Measurements from ENCODE around the gene MIEN1. TPM values are rescaled to one million over a fixed set of nuclear protein-coding genes. Genes with fewer than 3 reads are reported as not detected.
"Not testable (repeated sequence)": the region's sequence is repeated elsewhere in the genome, so short reads cannot be mapped to it uniquely, and the experiment has no call there.

Gene MIEN1
- total and polyA plus RNA-seq, 4 donors = 20.8 to 136 (median 58.3) TPM

DNA sequence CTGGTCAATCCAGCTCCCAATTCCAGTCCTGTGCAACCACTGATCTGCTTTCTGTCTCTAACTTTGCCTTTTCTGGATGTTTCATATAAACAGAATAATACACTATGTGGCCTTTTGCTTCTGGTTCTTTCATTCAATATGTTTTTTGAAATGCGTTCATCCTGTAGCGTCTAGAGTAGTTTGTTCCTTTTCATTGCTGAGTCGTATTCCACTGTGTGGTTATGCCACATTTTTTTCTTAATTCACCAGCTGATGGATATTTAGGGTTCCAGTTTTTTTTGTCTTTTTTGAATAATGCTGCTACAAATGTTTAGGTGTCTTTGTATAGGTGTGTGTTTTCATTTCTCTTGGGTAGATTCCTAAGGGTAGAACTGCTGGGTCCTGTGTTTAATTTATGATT lies 2.3 kb upstream of the MIEN1 start:
- WGBS, 2 donors = 95 to 97% methylated on average over 3 of the region's 3 CpGs
- peaks cover 0 to 16% (median 8%) of the 10 kb centered on the region in 3 donors for H3K27me3 ChIP-seq (ENCODE audit: control insufficient read depth in 3 of 3, insufficient read depth in 3 of 3, low read length in 2 of 3)
- no peak for TF ChIP-seq CTCF (IDR thresholded peaks at IDR 0.05; ENCODE audit: control extremely low read depth, extremely low read depth)
- DNase-seq = no peak
- no peak overlapping the region for H3K4me3 ChIP-seq
- H3K9ac ChIP-seq (ENCODE audit: insufficient read depth in 1 of 2, low read length in 2 of 2) = no peak overlapping the region
- ATAC-seq (ENCODE audit: insufficient read depth, low FRiP score) = no peak
- peaks cover 0 to 6% (median 1%) of the 10 kb centered on the region in 4 donors for H3K36me3 ChIP-seq (ENCODE audit: control insufficient read depth in 4 of 4, insufficient read depth in 4 of 4, low read length in 4 of 4)
- H3K4me1 ChIP-seq (ENCODE audit: control insufficient read depth in 5 of 5, insufficient read depth in 5 of 5, low read length in 5 of 5) = peaks cover 0 to 8% (median 6%) of the 10 kb centered on the region in 5 donors
- no peak overlapping the region for H3K27ac ChIP-seq (ENCODE audit: low read depth in 1 of 2, low read length in 1 of 2)
- no peaks in the 10 kb centered on the region for H3K9me3 ChIP-seq (ENCODE audit: control insufficient read depth in 4 of 4, insufficient read depth in 3 of 4, low read length in 3 of 4)

GRCh38 chr17:39729280-39729851 lies 966 bp downstream of the MIEN1 start:
- Histone ChIP-seq H3K4me3 (peak overlapping the region; percentile 64), H3K4me1 (ENCODE audit: control insufficient read depth in 5 of 5, insufficient read depth in 5 of 5, low read length in 5 of 5) (peaks cover 0 to 7% (median 6%) of the 10 kb centered on the region in 5 donors), H3K9me3 (ENCODE audit: control insufficient read depth in 4 of 4, insufficient read depth in 3 of 4, low read length in 3 of 4) (no peaks in the 10 kb centered on the region), H3K27me3 (ENCODE audit: control insufficient read depth in 3 of 3, insufficient read depth in 3 of 3, low read length in 2 of 3) (no peaks in the 10 kb centered on the region), H3K9ac (ENCODE audit: insufficient read depth in 1 of 2, low read length in 2 of 2) (no peak overlapping the region), H3K27ac (ENCODE audit: low read depth in 1 of 2, low read length in 1 of 2) (peak overlapping the region; percentile 87 to 88), H3K36me3 (ENCODE audit: control insufficient read depth in 4 of 4, insufficient read depth in 4 of 4, low read length in 4 of 4) (peaks cover 0 to 22% (median 14%) of the 10 kb centered on the region in 4 donors)
- DNase-seq = no peak
- 83 to 86% methylated on average over 6 of the region's 6 CpGs for WGBS, 2 donors
- no peak for ATAC-seq (ENCODE audit: insufficient read depth, low FRiP score)
- TF ChIP-seq CTCF (IDR thresholded peaks at IDR 0.05; ENCODE audit: control extremely low read depth, extremely low read depth) = no peak

DNA sequence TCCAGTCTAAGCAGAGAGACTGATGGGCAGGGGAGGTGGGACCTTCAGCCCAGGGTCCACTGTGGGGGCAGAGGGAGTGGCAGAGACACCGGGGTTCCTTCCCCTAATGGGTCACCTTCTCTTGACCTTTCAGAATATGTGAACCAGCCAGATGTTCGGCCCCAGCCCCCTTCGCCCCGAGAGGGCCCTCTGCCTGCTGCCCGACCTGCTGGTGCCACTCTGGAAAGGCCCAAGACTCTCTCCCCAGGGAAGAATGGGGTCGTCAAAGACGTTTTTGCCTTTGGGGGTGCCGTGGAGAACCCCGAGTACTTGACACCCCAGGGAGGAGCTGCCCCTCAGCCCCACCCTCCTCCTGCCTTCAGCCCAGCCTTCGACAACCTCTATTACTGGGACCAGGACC lies 2.8 kb downstream of the MIEN1 start:
- Histone ChIP-seq H3K27ac (ENCODE audit: low read depth in 1 of 2, low read length in 1 of 2) (no peak overlapping the region), H3K4me1 (ENCODE audit: control insufficient read depth in 5 of 5, insufficient read depth in 5 of 5, low read length in 5 of 5) (peaks cover 0 to 7% (median 6%) of the 10 kb centered on the region in 5 donors), H3K9ac (ENCODE audit: insufficient read depth in 1 of 2, low read length in 2 of 2) (no peak overlapping the region), H3K36me3 (ENCODE audit: control insufficient read depth in 4 of 4, insufficient read depth in 4 of 4, low read length in 4 of 4) (peaks cover 0 to 28% (median 16%) of the 10 kb centered on the region in 4 donors), H3K4me3 (no peak overlapping the region), H3K9me3 (ENCODE audit: control insufficient read depth in 4 of 4, insufficient read depth in 3 of 4, low read length in 3 of 4) (no peaks in the 10 kb centered on the region), H3K27me3 (ENCODE audit: control insufficient read depth in 3 of 3, insufficient read depth in 3 of 3, low read length in 2 of 3) (no peaks in the 10 kb centered on the region)
- TF ChIP-seq CTCF (IDR thresholded peaks at IDR 0.05; ENCODE audit: control extremely low read depth, extremely low read depth) = no peak
- no peak for ATAC-seq (ENCODE audit: insufficient read depth, low FRiP score)
- WGBS, 2 donors = 78 to 92% methylated on average over 10 of the region's 10 CpGs
- no peak for DNase-seq

DNA sequence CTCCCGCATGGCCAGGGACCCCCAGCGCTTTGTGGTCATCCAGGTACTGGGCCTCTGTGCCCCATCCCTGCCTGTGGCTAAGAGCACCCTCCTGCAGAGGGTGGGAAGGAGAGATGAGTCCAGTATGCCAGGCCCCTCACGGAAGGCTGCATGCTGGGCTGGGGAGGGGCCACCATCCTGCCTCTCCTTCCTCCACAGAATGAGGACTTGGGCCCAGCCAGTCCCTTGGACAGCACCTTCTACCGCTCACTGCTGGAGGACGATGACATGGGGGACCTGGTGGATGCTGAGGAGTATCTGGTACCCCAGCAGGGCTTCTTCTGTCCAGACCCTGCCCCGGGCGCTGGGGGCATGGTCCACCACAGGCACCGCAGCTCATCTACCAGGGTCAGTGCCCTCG lies 3.7 kb downstream of the MIEN1 start:
- ATAC-seq (ENCODE audit: insufficient read depth, low FRiP score) = no peak
- Histone ChIP-seq H3K4me1 (ENCODE audit: control insufficient read depth in 5 of 5, insufficient read depth in 5 of 5, low read length in 5 of 5) (peaks cover 0 to 7% (median 6%) of the 10 kb centered on the region in 5 donors), H3K27ac (ENCODE audit: low read depth in 1 of 2, low read length in 1 of 2) (no peak overlapping the region), H3K4me3 (no peak overlapping the region), H3K9ac (ENCODE audit: insufficient read depth in 1 of 2, low read length in 2 of 2) (no peak overlapping the region), H3K27me3 (ENCODE audit: control insufficient read depth in 3 of 3, insufficient read depth in 3 of 3, low read length in 2 of 3) (no peaks in the 10 kb centered on the region), H3K9me3 (ENCODE audit: control insufficient read depth in 4 of 4, insufficient read depth in 3 of 4, low read length in 3 of 4) (no peaks in the 10 kb centered on the region), H3K36me3 (ENCODE audit: control insufficient read depth in 4 of 4, insufficient read depth in 4 of 4, low read length in 4 of 4) (peaks cover 0 to 28% (median 16%) of the 10 kb centered on the region in 4 donors)
- 95 to 96% methylated on average over 9 of the region's 9 CpGs for WGBS, 2 donors
- no peak for TF ChIP-seq CTCF (IDR thresholded peaks at IDR 0.05; ENCODE audit: control extremely low read depth, extremely low read depth)
- no peak for DNase-seq

DNA sequence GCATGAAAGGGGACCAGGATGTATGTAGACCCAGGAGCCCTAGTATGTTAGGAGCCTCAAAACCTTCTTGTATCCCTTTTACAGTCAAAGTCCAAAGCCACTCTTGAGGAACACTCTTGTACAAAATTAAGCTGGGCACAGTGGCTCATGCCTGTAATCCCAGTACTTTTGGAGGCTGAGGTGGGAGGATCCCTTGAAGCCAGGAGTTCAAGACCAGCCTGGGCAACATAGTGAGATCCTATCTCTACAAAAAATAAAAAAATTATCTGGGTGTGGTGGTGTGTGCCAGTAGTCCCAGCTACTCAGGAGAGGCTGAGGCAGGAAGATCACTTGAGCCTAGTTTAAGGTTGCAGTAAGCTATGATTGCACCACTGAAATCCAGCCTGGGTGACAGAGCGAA lies 4.4 kb downstream of the MIEN1 start:
- peaks cover 0 to 29% (median 18%) of the 10 kb centered on the region in 4 donors for H3K36me3 ChIP-seq (ENCODE audit: control insufficient read depth in 4 of 4, insufficient read depth in 4 of 4, low read length in 4 of 4)
- not testable (repeated sequence) for H3K4me3 ChIP-seq; ATAC-seq (ENCODE audit: insufficient read depth, low FRiP score); H3K9ac ChIP-seq (ENCODE audit: insufficient read depth in 1 of 2, low read length in 2 of 2); H3K27ac ChIP-seq (ENCODE audit: low read depth in 1 of 2, low read length in 1 of 2); H3K9me3 ChIP-seq (ENCODE audit: control insufficient read depth in 4 of 4, insufficient read depth in 3 of 4, low read length in 3 of 4); H3K4me1 ChIP-seq (ENCODE audit: control insufficient read depth in 5 of 5, insufficient read depth in 5 of 5, low read length in 5 of 5); DNase-seq; H3K27me3 ChIP-seq (ENCODE audit: control insufficient read depth in 3 of 3, insufficient read depth in 3 of 3, low read length in 2 of 3)
- 89 to 97% methylated on average over 1 of the region's 1 CpG for WGBS, 2 donors
